HG03571 (cell line): ENCODE data around the gene TTLL10.
A peak's percentile ranks its signal among the peaks of the same experiment; 100 is the strongest.
"Not testable (repeated sequence)": the region's sequence is repeated elsewhere in the genome, so short reads cannot be mapped to it uniquely, and the experiment has no call there.

Experiments
- ATAC-seq: cut with Tn5 transposase; IDR thresholded peaks from one replicate; pipeline ENCODE4 v1.9.1; 2021; ENCODE audit not compliant: unreplicated experiment

TTLL10 gene

GRCh38 chr1:1183833-1184775 lies 10.4 kb downstream of the TTLL10 start:
- no peak for ATAC-seq

- no peak for ATAC-seq
Measured at GRCh38 chr1:1185101-1185765, 11.6 kb downstream of the TTLL10 start.

GRCh38 chr1:1187938-1188337 lies 14.3 kb downstream of the TTLL10 start:
- ATAC-seq: no peak

GRCh38 chr1:1189111-1189510 lies 15.4 kb downstream of the TTLL10 start:
- no peak for ATAC-seq

- no peak for ATAC-seq
Measured at GRCh38 chr1:1191734-1192133, 18.1 kb downstream of the TTLL10 start.

- no peak for ATAC-seq
Measured at GRCh38 chr1:1194723-1195122, 21.0 kb downstream of the TTLL10 start.

GRCh38 chr1:1195726-1196125 lies 22.0 kb downstream of the TTLL10 start:
- not testable (repeated sequence) for ATAC-seq

GRCh38 chr1:1196431-1197187 lies 22.9 kb downstream of the TTLL10 start:
- no peak for ATAC-seq

- no peak for ATAC-seq
Measured at GRCh38 chr1:1197188-1197500, 23.5 kb downstream of the TTLL10 start.

GRCh38 chr1:1197551-1198422 lies 24.1 kb downstream of the TTLL10 start:
- no peak for ATAC-seq

GRCh38 chr1:1198423-1199140 lies 24.9 kb downstream of the TTLL10 start:
- ATAC-seq: no peak

GRCh38 chr1:1199141-1199960 lies 25.7 kb downstream of the TTLL10 start:
- no peak for ATAC-seq

- ATAC-seq: no peak
Measured at GRCh38 chr1:1199961-1200875, 26.5 kb downstream of the TTLL10 start.

- ATAC-seq: peak; percentile 46
Measured at GRCh38 chr1:1200876-1201810, 27.5 kb downstream of the TTLL10 start.

GRCh38 chr1:1202831-1203560 lies 29.3 kb downstream of the TTLL10 start:
- no peak for ATAC-seq
